ENCODE measurements around the gene CTTNBP2. TPM values are rescaled to one million over a fixed set of nuclear protein-coding genes. Genes with fewer than 3 reads are reported as not detected.

The CTTNBP2 gene
- polyA plus RNA-seq, 1 donor from 2014 or later, result 53.5 TPM

DNA sequence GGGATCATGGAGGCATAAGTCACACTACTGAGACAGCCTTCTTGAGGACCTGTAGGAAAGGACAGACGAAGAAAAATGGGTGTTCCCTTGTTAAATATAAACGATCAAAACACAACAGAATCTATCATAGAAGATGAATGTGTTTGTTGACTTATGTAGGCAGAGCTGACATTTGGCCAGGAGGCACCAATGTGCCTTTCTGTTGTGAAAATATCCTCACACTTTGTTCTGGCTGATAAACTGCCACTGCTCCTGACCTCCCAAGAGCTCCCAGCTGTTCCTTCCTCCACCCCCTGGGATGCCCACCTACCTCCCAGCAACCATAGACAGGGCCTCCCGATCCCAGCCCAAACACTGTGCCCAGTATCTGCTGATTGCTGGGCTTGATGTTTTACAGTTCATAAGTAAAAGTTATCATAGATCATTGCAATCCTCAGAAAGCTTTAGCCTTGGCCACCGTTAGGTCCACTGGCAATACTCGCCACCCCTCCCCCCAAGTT, 116.6 kb downstream of the CTTNBP2 start:
- no peak overlapping the region for H3K9ac ChIP-seq (ENCODE audit: low read length)
- H4K20me1 ChIP-seq (ENCODE audit: insufficient read depth), result no peaks in the 10 kb centered on the region
- no peaks in the 10 kb centered on the region for H3F3A ChIP-seq (ENCODE audit: insufficient read depth, low read length, poor library complexity, severe bottlenecking)
- no peak overlapping the region for H3K27ac ChIP-seq (ENCODE audit: low read length)
- H2AFZ ChIP-seq (ENCODE audit: low read depth, low read length), result no peak overlapping the region
- no peak overlapping the region for H3K4me3 ChIP-seq (ENCODE audit: low read length)
- no peaks in the 10 kb centered on the region for H3K27me3 ChIP-seq (ENCODE audit: insufficient read depth, low read depth, low read length)
- H3K79me2 ChIP-seq (replicated peaks; ENCODE audit: insufficient read depth, low read length), result no peaks in the 10 kb centered on the region
- no peak overlapping the region for H3K4me2 ChIP-seq (ENCODE audit: low read length)
- H3K9me2 ChIP-seq (ENCODE audit: insufficient read depth, low read length), result no peaks in the 10 kb centered on the region
- no peaks in the 10 kb centered on the region for H3K9me3 ChIP-seq (ENCODE audit: low read length)
- TF ChIP-seq, protein P1, sequence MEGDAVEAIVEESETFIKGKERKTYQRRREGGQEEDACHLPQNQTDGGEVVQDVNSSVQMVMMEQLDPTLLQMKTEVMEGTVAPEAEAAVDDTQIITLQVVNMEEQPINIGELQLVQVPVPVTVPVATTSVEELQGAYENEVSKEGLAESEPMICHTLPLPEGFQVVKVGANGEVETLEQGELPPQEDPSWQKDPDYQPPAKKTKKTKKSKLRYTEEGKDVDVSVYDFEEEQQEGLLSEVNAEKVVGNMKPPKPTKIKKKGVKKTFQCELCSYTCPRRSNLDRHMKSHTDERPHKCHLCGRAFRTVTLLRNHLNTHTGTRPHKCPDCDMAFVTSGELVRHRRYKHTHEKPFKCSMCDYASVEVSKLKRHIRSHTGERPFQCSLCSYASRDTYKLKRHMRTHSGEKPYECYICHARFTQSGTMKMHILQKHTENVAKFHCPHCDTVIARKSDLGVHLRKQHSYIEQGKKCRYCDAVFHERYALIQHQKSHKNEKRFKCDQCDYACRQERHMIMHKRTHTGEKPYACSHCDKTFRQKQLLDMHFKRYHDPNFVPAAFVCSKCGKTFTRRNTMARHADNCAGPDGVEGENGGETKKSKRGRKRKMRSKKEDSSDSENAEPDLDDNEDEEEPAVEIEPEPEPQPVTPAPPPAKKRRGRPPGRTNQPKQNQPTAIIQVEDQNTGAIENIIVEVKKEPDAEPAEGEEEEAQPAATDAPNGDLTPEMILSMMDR (IDR thresholded peaks at IDR 0.05; ENCODE audit: poor library complexity, severe bottlenecking), result no peak
- TF ChIP-seq, protein P2, sequence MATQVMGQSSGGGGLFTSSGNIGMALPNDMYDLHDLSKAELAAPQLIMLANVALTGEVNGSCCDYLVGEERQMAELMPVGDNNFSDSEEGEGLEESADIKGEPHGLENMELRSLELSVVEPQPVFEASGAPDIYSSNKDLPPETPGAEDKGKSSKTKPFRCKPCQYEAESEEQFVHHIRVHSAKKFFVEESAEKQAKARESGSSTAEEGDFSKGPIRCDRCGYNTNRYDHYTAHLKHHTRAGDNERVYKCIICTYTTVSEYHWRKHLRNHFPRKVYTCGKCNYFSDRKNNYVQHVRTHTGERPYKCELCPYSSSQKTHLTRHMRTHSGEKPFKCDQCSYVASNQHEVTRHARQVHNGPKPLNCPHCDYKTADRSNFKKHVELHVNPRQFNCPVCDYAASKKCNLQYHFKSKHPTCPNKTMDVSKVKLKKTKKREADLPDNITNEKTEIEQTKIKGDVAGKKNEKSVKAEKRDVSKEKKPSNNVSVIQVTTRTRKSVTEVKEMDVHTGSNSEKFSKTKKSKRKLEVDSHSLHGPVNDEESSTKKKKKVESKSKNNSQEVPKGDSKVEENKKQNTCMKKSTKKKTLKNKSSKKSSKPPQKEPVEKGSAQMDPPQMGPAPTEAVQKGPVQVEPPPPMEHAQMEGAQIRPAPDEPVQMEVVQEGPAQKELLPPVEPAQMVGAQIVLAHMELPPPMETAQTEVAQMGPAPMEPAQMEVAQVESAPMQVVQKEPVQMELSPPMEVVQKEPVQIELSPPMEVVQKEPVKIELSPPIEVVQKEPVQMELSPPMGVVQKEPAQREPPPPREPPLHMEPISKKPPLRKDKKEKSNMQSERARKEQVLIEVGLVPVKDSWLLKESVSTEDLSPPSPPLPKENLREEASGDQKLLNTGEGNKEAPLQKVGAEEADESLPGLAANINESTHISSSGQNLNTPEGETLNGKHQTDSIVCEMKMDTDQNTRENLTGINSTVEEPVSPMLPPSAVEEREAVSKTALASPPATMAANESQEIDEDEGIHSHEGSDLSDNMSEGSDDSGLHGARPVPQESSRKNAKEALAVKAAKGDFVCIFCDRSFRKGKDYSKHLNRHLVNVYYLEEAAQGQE (IDR thresholded peaks at IDR 0.05; ENCODE audit: borderline replicate concordance), result no peak
- TF ChIP-seq EP300 (conservative IDR thresholded peaks at IDR 0.05; ENCODE audit: poor library complexity, severe bottlenecking), result no peak
- TF ChIP-seq TAF1 (IDR thresholded peaks at IDR 0.05; ENCODE audit: low read depth), result no peak
- TF ChIP-seq RAD21 (conservative IDR thresholded peaks at IDR 0.05), result no peak
- H3K36me3 ChIP-seq (ENCODE audit: insufficient read depth, low read length), result peaks cover 14% of the 10 kb centered on the region

DNA sequence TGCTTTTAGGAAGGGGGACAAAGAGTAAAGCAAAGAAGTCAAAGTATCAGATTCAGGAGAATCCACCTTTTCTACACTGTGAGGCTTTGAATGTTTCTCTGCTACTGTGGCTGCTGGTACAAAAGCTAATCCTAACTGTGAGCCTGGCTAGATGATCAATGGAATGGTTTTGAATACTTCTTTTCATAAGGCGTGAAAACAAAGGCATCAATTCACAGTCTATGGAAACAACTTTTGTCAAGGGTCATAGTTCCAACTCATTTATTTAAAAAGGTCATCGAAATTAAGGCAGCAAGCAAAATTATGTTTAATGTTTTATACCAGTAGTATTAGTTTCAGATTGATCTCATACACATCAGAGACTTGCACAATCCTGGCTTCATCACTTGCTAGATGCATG, 118.1 kb downstream of the CTTNBP2 start:
- no peaks in the 10 kb centered on the region for H3K27me3 ChIP-seq (ENCODE audit: insufficient read depth, low read depth, low read length)
- H3F3A ChIP-seq (ENCODE audit: insufficient read depth, low read length, poor library complexity, severe bottlenecking), result no peaks in the 10 kb centered on the region
- no peaks in the 10 kb centered on the region for H3K9me2 ChIP-seq (ENCODE audit: insufficient read depth, low read length)
- H3K36me3 ChIP-seq (ENCODE audit: insufficient read depth, low read length), result peaks cover 14% of the 10 kb centered on the region
- TF ChIP-seq MXI1 (conservative IDR thresholded peaks at IDR 0.05; ENCODE audit: poor library complexity, severe bottlenecking), result no peak
- no peak for TF ChIP-seq POLR2AphosphoS5 (IDR thresholded peaks at IDR 0.05)
- H3K9me3 ChIP-seq (ENCODE audit: low read length), result no peaks in the 10 kb centered on the region
- no peak overlapping the region for H3K4me2 ChIP-seq (ENCODE audit: low read length)
- H3K9ac ChIP-seq (ENCODE audit: low read length), result no peak overlapping the region
- no peak overlapping the region for H2AFZ ChIP-seq (ENCODE audit: low read depth, low read length)
- H4K20me1 ChIP-seq (ENCODE audit: insufficient read depth), result no peaks in the 10 kb centered on the region
- H3K27ac ChIP-seq (ENCODE audit: low read length), result no peak overlapping the region
- H3K79me2 ChIP-seq (replicated peaks; ENCODE audit: insufficient read depth, low read length), result no peaks in the 10 kb centered on the region
- H3K4me3 ChIP-seq (ENCODE audit: low read length), result no peak overlapping the region

DNA sequence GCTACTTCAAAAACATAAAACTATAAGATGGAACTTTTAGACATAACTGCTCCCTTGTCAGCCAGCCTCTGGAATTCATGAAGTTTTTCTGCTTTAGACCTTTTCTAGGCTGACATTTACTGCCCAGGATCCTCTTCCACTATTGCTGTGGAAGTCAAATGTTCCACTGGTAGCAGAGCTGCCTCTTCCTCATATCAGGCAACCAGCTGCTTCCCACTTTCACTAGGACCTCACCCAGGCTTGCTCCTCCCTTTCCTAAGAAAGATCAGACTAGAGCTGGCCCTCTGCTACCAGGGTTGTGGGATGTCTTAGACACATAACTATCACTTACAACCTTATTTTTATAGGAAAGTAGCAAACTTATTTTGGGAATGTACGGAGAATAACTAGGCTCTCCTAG, 121.5 kb downstream of the CTTNBP2 start:
- H3F3A ChIP-seq (ENCODE audit: insufficient read depth, low read length, poor library complexity, severe bottlenecking), result no peaks in the 10 kb centered on the region
- no peaks in the 10 kb centered on the region for H4K20me1 ChIP-seq (ENCODE audit: insufficient read depth)
- H3K9me2 ChIP-seq (ENCODE audit: insufficient read depth, low read length), result no peaks in the 10 kb centered on the region
- no peak overlapping the region for H3K4me3 ChIP-seq (ENCODE audit: low read length)
- H3K36me3 ChIP-seq (ENCODE audit: insufficient read depth, low read length), result peaks cover 10% of the 10 kb centered on the region
- no peak overlapping the region for H3K9ac ChIP-seq (ENCODE audit: low read length)
- no peak overlapping the region for H3K4me2 ChIP-seq (ENCODE audit: low read length)
- H3K27ac ChIP-seq (ENCODE audit: low read length), result no peak overlapping the region
- H3K27me3 ChIP-seq (ENCODE audit: insufficient read depth, low read depth, low read length), result no peaks in the 10 kb centered on the region
- H2AFZ ChIP-seq (ENCODE audit: low read depth, low read length), result no peak overlapping the region
- no peaks in the 10 kb centered on the region for H3K9me3 ChIP-seq (ENCODE audit: low read length)
- no peaks in the 10 kb centered on the region for H3K79me2 ChIP-seq (replicated peaks; ENCODE audit: insufficient read depth, low read length)
- TF ChIP-seq EP300 (conservative IDR thresholded peaks at IDR 0.05; ENCODE audit: poor library complexity, severe bottlenecking), result no peak
- TF ChIP-seq, protein P1 (IDR thresholded peaks at IDR 0.05; ENCODE audit: poor library complexity, severe bottlenecking), result no peak
